ENCODE results near the gene SOSTDC1.

SOSTDC1 gene

DNA sequence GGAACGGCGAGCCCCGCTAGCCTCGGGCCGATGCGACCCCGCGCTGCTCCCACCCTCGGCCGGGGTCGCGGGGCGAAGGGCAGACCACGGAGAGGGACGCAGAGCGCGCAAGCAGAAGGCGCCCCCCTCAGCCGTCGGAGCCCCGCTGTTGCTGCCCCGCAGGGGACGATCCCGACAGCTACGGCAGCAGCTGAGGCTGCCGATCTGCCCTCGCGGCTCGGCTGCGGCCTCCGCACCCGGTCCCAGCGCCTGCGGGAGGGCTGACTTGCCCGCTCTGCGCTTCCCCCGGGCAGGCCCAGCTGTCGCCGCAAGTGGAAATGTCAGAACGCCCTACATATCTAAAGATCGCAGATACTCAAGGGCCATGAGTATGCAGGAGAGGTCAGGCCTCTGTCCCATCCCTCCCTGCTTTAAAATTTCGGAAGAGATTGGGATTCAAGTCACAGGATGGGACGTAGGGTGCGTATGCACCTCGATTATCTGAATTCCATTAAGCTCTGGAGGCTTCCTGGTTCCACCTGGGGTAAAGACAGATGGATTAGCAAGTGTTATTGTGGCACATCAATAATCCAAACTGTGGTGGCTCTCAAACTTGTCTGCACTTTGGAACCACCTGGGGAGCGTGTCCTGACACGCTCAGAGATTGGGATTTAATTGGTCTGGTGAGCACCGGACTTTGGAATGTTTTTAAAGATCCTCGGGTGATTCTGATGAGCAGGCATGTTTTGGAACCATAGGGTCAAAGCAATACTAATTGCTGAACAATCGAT, 44.0 kb downstream of the SOSTDC1 start, which contains the start of gene CRPPA:
TSS of gene CRPPA (minus strand) at position 206 of the 770 bp plus-strand sequence. CDS start 216 bp downstream, outside the sequence.
- no peaks in the 10 kb centered on the region for H3K9me3 ChIP-seq (ENCODE audit: control insufficient read depth in 1 of 2, low read length in 2 of 2)
- no peaks in the 10 kb centered on the region for H3K27me3 ChIP-seq (ENCODE audit: control insufficient read depth in 1 of 2, insufficient read depth in 2 of 2, low read length in 2 of 2)
- peak within 1 kb of the TSS; percentile 94 for H3K27ac ChIP-seq (ENCODE audit: low read depth, low read length)
- peaks cover 19% of the 10 kb centered on the region in 2 donors for H3K4me1 ChIP-seq (ENCODE audit: control insufficient read depth in 1 of 2, insufficient read depth in 2 of 2, low read length in 2 of 2)
- no peaks in the 10 kb centered on the region for H3K36me3 ChIP-seq (ENCODE audit: control insufficient read depth in 1 of 2, insufficient read depth in 2 of 2, low read length in 2 of 2)
- peak within 1 kb of the TSS; percentile 83 to 89 for H3K9ac ChIP-seq (ENCODE audit: low read depth in 1 of 2, low read length in 2 of 2)
- H3K4me3 ChIP-seq (ENCODE audit: low read depth in 1 of 2, low read length in 2 of 2) = peak within 1 kb of the TSS; percentile 73 to 87

GRCh38 chr7:16420649-16421332, 44.7 kb downstream of the SOSTDC1 start:
- no peaks in the 10 kb centered on the region for H3K36me3 ChIP-seq (ENCODE audit: control insufficient read depth in 1 of 2, insufficient read depth in 2 of 2, low read length in 2 of 2)
- no peaks in the 10 kb centered on the region for H3K27me3 ChIP-seq (ENCODE audit: control insufficient read depth in 1 of 2, insufficient read depth in 2 of 2, low read length in 2 of 2)
- H3K4me1 ChIP-seq (ENCODE audit: control insufficient read depth in 1 of 2, insufficient read depth in 2 of 2, low read length in 2 of 2) = peaks cover 19% of the 10 kb centered on the region in 2 donors
- peak overlapping the region; percentile 73 to 87 for H3K4me3 ChIP-seq (ENCODE audit: low read depth in 1 of 2, low read length in 2 of 2)
- H3K9ac ChIP-seq (ENCODE audit: low read depth in 1 of 2, low read length in 2 of 2) = peak overlapping the region; percentile 83 to 89
- H3K9me3 ChIP-seq (ENCODE audit: control insufficient read depth in 1 of 2, low read length in 2 of 2) = no peaks in the 10 kb centered on the region
- peak overlapping the region; percentile 94 for H3K27ac ChIP-seq (ENCODE audit: low read depth, low read length)

DNA sequence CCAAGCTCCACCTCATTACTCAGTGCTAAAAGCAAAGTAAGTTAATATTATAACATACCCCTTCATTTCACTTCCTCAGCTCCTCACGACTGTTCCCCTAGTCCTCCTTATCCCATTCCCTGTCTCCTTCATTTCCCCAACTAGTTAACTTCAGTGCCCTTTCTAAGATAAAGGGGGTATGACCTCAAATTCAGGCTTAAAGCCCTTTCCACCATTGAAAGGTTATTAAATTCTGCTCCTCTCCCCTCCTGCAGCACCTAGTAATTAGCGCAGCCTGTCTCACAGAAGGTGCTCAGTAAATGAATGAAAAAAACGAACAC, 45.2 kb downstream of the SOSTDC1 start:
- Histone ChIP-seq H3K4me1 (ENCODE audit: control insufficient read depth in 1 of 2, insufficient read depth in 2 of 2, low read length in 2 of 2) (peaks cover 19% of the 10 kb centered on the region in 2 donors), H3K9ac (ENCODE audit: low read depth in 1 of 2, low read length in 2 of 2) (peak overlapping the region; percentile 83 to 89), H3K27me3 (ENCODE audit: control insufficient read depth in 1 of 2, insufficient read depth in 2 of 2, low read length in 2 of 2) (no peaks in the 10 kb centered on the region), H3K36me3 (ENCODE audit: control insufficient read depth in 1 of 2, insufficient read depth in 2 of 2, low read length in 2 of 2) (no peaks in the 10 kb centered on the region), H3K9me3 (ENCODE audit: control insufficient read depth in 1 of 2, low read length in 2 of 2) (no peaks in the 10 kb centered on the region), H3K4me3 (ENCODE audit: low read depth in 1 of 2, low read length in 2 of 2) (peak overlapping the region; percentile 73 to 87), H3K27ac (ENCODE audit: low read depth, low read length) (no peak overlapping the region)

GRCh38 chr7:16419859-16420258, 45.7 kb downstream of the SOSTDC1 start:
- Histone ChIP-seq H3K9me3 (ENCODE audit: control insufficient read depth in 1 of 2, low read length in 2 of 2) (no peaks in the 10 kb centered on the region), H3K27me3 (ENCODE audit: control insufficient read depth in 1 of 2, insufficient read depth in 2 of 2, low read length in 2 of 2) (no peaks in the 10 kb centered on the region), H3K4me1 (ENCODE audit: control insufficient read depth in 1 of 2, insufficient read depth in 2 of 2, low read length in 2 of 2) (peaks cover 19% of the 10 kb centered on the region in 2 donors), H3K36me3 (ENCODE audit: control insufficient read depth in 1 of 2, insufficient read depth in 2 of 2, low read length in 2 of 2) (no peaks in the 10 kb centered on the region), H3K9ac (ENCODE audit: low read depth in 1 of 2, low read length in 2 of 2) (peak overlapping the region; percentile 83 to 89), H3K27ac (ENCODE audit: low read depth, low read length) (no peak overlapping the region), H3K4me3 (ENCODE audit: low read depth in 1 of 2, low read length in 2 of 2) (peak overlapping the region; percentile 73 to 87)

DNA sequence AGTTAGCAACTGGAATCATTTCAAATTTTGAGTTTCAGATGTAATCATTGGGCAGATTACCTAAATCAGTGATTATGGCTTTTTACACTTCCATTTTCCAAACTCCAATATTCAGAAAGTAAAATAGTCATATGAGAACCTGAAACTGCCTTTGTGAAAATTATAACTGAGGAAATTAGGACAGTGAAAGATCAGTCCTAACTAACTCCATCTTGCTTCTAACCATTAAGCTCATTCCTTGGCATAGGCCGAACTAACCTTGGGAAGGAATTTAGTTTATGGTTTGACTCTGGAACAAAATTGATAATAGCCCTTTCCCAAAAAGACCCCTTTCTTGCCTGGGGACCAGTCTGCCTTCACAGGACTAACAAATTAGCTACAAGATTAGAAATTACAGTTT, 46.4 kb downstream of the SOSTDC1 start:
- Histone ChIP-seq H3K4me3 (ENCODE audit: low read depth in 1 of 2, low read length in 2 of 2) (no peak overlapping the region), H3K9ac (ENCODE audit: low read depth in 1 of 2, low read length in 2 of 2) (no peak overlapping the region), H3K4me1 (ENCODE audit: control insufficient read depth in 1 of 2, insufficient read depth in 2 of 2, low read length in 2 of 2) (peaks cover 19% of the 10 kb centered on the region in 2 donors), H3K27me3 (ENCODE audit: control insufficient read depth in 1 of 2, insufficient read depth in 2 of 2, low read length in 2 of 2) (no peaks in the 10 kb centered on the region), H3K9me3 (ENCODE audit: control insufficient read depth in 1 of 2, low read length in 2 of 2) (no peaks in the 10 kb centered on the region), H3K36me3 (ENCODE audit: control insufficient read depth in 1 of 2, insufficient read depth in 2 of 2, low read length in 2 of 2) (no peaks in the 10 kb centered on the region), H3K27ac (ENCODE audit: low read depth, low read length) (no peak overlapping the region)

GRCh38 chr7:16417906-16418305, 47.6 kb downstream of the SOSTDC1 start:
- peaks cover 19% of the 10 kb centered on the region in 2 donors for H3K4me1 ChIP-seq (ENCODE audit: control insufficient read depth in 1 of 2, insufficient read depth in 2 of 2, low read length in 2 of 2)
- H3K27ac ChIP-seq (ENCODE audit: low read depth, low read length) = no peak overlapping the region
- H3K4me3 ChIP-seq (ENCODE audit: low read depth in 1 of 2, low read length in 2 of 2) = no peak overlapping the region
- H3K36me3 ChIP-seq (ENCODE audit: control insufficient read depth in 1 of 2, insufficient read depth in 2 of 2, low read length in 2 of 2) = no peaks in the 10 kb centered on the region
- no peaks in the 10 kb centered on the region for H3K9me3 ChIP-seq (ENCODE audit: control insufficient read depth in 1 of 2, low read length in 2 of 2)
- no peak overlapping the region for H3K9ac ChIP-seq (ENCODE audit: low read depth in 1 of 2, low read length in 2 of 2)
- H3K27me3 ChIP-seq (ENCODE audit: control insufficient read depth in 1 of 2, insufficient read depth in 2 of 2, low read length in 2 of 2) = no peaks in the 10 kb centered on the region

GRCh38 chr7:16416289-16417282, 49.0 kb downstream of the SOSTDC1 start:
- Histone ChIP-seq H3K4me1 (ENCODE audit: control insufficient read depth in 1 of 2, insufficient read depth in 2 of 2, low read length in 2 of 2) (peaks cover 10 to 12% of the 10 kb centered on the region in 2 donors), H3K36me3 (ENCODE audit: control insufficient read depth in 1 of 2, insufficient read depth in 2 of 2, low read length in 2 of 2) (no peaks in the 10 kb centered on the region), H3K9ac (ENCODE audit: low read depth in 1 of 2, low read length in 2 of 2) (no peak overlapping the region), H3K27me3 (ENCODE audit: control insufficient read depth in 1 of 2, insufficient read depth in 2 of 2, low read length in 2 of 2) (no peaks in the 10 kb centered on the region), H3K4me3 (ENCODE audit: low read depth in 1 of 2, low read length in 2 of 2) (no peak overlapping the region), H3K27ac (ENCODE audit: low read depth, low read length) (no peak overlapping the region), H3K9me3 (ENCODE audit: control insufficient read depth in 1 of 2, low read length in 2 of 2) (no peaks in the 10 kb centered on the region)

GRCh38 chr7:16412274-16413254, 53.0 kb downstream of the SOSTDC1 start:
- H3K9ac ChIP-seq (ENCODE audit: low read depth in 1 of 2, low read length in 2 of 2) = no peak overlapping the region

More at GRCh38 chr7:16412274-16413254, 53.0 kb downstream of the SOSTDC1 start:
- Histone ChIP-seq H3K27ac (ENCODE audit: low read depth, low read length) (no peak overlapping the region), H3K4me1 (ENCODE audit: control insufficient read depth in 1 of 2, insufficient read depth in 2 of 2, low read length in 2 of 2) (no peaks in the 10 kb centered on the region), H3K4me3 (ENCODE audit: low read depth in 1 of 2, low read length in 2 of 2) (no peak overlapping the region), H3K9me3 (ENCODE audit: control insufficient read depth in 1 of 2, low read length in 2 of 2) (no peaks in the 10 kb centered on the region), H3K36me3 (ENCODE audit: control insufficient read depth in 1 of 2, insufficient read depth in 2 of 2, low read length in 2 of 2) (no peaks in the 10 kb centered on the region), H3K27me3 (ENCODE audit: control insufficient read depth in 1 of 2, insufficient read depth in 2 of 2, low read length in 2 of 2) (no peaks in the 10 kb centered on the region)
